HL-60 (cell line): ENCODE results near the gene PROM1.

Experiments used
- CTCF ChIP-seq: IDR thresholded peaks from one replicate; pipeline ENCODE4 v1.5.1; 2011; ENCODE audit warnings: low read length, control low read depth, inconsistent platforms; ENCODE audit not compliant: insufficient read depth
- GABPA ChIP-seq: IDR thresholded peaks from 2 replicates; pipeline ENCODE4 v1.6.1; 2012; ENCODE audit warnings: low read depth
- POLR2AphosphoS5 ChIP-seq: IDR thresholded peaks from 2 replicates; pipeline ENCODE4 v1.6.1; 2012; ENCODE audit warnings: low read depth
- REST ChIP-seq: IDR thresholded peaks from 2 replicates; pipeline ENCODE4 v1.6.1; 2012; ENCODE audit warnings: low read depth; ENCODE audit not compliant: insufficient replicate concordance

GRCh38 chr4:16052939-16053338, 30.9 kb downstream of the PROM1 start:
- TF ChIP-seq CTCF (no peak), REST (no peak), POLR2AphosphoS5 (no peak), GABPA (no peak)
